ENCODE results near the gene ERBB2.

Gene ERBB2

GRCh38 chr17:39666231-39666600, 33.6 kb upstream of the ERBB2 start:
- DNase-seq, result no peak

- no peak for DNase-seq
Measured at GRCh38 chr17:39666601-39667261, 33.1 kb upstream of the ERBB2 start.

GRCh38 chr17:39667262-39667944, 32.5 kb upstream of the ERBB2 start:
- peak; percentile 40 for DNase-seq

GRCh38 chr17:39667945-39668924, 31.6 kb upstream of the ERBB2 start, which contains the start of gene PNMT:
TSS of gene PNMT (plus strand) at chr17:39668453. CDS start at chr17:39668476, 23 bp downstream.
- DNase-seq, result peak; percentile 69

- no peak for DNase-seq
Measured at GRCh38 chr17:39669897-39670735, 29.7 kb upstream of the ERBB2 start.

GRCh38 chr17:39670746-39671145, 29.1 kb upstream of the ERBB2 start:
- DNase-seq, result no peak

DNA sequence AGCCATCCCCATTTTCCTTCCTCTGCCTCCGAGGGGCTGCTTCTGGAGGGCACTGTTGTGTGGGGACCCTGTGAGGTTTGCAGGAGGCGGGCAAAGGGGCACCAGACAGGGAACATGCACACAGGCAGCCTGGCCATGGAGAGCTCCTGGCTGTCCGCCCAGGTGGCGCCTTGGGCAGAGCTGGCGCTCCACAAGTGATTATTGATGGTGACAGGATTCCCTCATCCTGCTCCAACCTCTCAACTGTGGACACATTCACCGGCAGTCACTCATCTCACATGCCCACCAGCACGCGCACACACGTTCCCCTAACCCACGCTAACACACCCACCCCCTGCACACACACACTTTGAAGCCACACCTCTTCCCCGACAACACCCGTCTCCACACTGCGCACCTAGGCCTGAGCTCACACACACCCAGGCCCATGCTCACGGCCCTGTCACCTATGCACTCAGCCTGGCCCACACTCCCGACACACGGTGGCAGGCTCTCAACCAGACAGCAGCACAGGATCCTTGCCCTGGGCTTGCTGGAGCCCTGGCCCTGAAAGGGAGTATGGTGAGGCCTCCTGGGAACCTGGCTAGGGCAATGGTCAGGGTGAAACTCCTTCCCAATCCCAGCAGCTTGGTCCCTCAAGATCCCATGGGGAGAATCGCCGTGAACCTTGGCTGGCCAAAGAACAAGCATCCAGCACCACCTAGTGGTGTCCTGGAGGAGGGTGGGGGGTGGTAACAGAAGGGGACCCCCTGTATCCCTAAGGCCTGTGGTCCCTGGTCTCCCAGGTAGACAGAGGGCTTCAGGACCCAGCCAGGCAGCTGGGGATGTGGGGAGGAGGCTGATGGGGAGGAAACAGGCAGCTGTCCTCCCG, 28.0 kb upstream of the ERBB2 start:
- no peak for DNase-seq

DNA sequence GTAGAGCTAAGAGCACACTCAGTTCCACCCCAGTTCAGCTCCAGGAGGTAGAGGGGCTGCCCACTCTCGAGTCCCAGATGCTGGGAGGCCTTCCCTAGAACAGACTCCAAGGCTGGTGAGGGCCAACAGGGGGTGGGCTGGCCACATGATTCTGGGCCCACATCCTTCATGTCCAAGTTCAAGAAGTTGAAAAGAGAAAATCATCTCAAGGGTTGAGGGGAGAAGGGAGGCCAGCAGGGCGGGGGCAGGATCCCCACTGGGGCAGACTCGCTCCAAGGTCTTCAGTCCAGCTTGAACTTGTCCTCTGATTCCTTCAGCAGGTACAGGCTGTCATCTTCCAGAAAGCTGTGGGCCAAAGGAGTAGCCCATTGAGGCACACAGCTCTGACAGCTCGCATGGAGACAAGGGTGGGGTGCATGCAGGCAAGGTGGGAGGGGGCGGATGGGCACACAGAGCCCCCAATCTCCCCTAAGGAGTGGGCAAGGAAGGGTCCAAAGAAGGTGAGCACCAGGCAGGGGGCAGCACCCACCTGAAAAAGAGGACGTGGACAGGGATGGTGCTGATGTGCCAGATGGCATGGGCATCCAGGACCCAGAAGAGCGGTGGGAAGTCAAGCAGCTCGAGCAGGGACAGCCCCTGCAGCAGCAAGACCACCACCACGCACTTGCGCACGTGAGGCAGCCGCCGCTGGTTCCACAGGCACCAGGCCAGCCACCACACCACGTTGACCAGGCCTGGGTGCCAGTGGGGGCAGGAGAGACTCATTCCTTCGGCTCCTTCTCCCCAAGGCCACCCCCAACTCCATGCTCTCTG, 27.1 kb upstream of the ERBB2 start:
- DNase-seq, result no peak

DNA sequence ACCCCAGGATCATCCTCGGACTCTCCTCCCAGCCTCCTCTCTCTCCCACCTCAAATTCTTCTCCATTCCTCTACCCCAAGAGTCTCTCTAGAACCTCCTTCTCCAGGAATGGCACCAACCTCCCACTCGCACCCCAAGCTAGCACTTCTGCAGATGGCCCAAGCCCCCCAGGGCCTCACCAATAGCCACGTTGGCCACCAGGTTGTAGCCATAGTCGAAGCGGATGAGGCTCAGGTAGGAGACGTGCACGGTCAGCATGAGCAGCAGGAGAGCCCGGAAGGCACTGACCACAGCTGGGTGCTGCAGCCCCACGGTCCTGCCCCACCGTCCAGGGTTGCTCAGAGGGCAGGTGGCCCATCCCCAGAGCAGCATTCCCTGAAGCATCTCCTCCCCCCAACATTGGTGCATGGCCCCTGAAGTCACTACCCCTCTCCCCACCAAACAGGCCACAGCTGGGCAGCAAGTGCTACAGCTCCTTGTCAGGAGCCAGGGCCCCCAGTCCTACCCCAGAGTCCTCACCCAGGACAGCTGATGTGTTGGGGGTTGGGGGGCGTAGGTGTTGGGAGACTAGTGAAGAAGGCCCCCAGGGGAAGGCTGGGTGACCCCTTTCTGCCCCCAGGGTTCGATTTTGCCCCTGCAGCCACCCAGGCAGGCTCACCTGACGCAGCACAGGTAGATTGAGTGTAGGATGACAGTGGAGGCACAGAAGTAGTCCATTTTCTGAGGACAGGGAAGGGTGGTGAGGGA, 26.4 kb upstream of the ERBB2 start:
- DNase-seq, result no peak

- DNase-seq, result no peak
Measured at GRCh38 chr17:39674179-39674578, 25.7 kb upstream of the ERBB2 start.

GRCh38 chr17:39674702-39675389, 25.0 kb upstream of the ERBB2 start:
- no peak for DNase-seq

DNA sequence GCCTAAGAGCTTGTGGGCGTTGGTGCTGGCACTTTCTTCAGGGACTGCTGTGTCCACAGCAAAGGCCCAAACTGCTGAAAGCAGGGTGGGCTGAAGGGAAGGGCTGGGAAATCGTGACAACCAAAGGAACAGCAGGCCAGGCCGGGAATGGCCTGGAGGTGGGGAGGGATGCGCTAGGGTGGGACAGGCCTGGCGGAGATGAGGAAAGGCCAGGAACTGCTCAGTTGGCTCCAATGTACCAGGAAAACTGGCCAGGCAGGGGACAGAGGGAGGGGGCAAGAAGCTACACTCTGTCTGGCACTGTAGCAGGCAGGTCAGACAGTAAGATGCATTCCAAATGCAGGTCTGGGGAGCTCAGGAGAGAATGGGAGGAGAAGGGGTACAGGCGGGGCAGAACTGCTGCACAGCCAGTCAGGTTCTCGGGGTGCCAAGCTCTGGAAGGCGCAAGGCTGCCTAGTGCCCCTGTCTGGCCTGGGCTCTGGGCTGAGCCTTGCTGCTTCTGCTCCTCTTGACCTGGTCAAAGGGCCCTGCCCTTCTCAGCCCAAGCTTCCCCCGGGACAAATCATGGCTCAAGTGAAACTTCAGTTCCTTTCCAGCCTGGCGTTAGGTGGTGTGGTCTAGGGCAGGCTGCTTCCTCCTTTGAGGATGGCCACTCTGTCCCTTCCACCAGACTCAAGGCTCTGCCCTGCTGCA, 24.3 kb upstream of the ERBB2 start:
- DNase-seq, result no peak

DNA sequence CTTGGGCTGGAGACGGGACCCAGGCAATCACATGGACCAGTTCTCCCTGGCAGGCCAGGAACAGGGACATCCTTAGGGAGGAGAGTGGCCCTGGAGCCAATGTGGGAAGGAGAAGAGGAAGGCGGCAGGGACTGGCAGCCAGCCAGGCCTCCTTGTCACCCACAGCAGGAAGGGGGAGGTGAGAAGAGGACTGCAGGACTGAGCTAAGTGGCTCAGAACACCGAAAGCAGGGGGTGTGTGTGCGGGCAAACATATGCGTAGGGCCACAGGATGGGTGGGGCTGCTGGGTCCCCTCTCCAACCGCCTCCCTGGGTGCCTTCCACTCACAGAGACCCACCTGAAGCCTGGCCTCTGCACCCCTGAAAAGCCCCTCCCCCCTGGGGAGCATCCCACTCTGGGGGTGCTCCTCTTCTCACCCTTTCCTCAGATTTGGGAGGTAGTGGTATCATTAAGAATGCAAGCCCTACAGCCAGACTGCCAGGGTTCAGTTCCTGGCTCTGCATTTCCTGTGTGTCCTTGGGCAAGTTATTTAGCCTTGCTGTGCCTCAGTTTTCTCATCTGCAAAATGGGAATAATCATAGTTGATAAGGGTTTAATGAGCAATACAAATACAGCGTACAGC, 23.6 kb upstream of the ERBB2 start:
- DNase-seq, result no peak

DNA sequence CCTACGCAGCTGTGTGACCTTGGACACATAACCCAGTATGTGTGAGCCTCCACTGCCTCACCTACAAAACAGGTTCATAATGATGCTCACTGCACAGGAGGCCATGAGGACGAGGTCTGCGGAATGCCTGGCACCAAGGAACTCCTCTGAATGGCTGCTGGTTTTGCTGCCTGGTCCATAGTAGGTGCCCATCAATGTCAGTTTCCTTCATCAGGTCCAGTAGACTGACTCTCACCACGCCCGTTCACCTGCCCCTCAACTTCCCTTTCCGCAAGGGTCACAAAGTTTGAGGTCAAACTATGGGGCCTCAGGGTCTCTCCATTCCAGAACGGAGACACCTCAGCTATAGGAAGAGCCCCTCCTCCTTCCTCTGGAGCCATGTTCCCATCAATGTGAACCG, 22.8 kb upstream of the ERBB2 start:
- DNase-seq, result no peak

DNA sequence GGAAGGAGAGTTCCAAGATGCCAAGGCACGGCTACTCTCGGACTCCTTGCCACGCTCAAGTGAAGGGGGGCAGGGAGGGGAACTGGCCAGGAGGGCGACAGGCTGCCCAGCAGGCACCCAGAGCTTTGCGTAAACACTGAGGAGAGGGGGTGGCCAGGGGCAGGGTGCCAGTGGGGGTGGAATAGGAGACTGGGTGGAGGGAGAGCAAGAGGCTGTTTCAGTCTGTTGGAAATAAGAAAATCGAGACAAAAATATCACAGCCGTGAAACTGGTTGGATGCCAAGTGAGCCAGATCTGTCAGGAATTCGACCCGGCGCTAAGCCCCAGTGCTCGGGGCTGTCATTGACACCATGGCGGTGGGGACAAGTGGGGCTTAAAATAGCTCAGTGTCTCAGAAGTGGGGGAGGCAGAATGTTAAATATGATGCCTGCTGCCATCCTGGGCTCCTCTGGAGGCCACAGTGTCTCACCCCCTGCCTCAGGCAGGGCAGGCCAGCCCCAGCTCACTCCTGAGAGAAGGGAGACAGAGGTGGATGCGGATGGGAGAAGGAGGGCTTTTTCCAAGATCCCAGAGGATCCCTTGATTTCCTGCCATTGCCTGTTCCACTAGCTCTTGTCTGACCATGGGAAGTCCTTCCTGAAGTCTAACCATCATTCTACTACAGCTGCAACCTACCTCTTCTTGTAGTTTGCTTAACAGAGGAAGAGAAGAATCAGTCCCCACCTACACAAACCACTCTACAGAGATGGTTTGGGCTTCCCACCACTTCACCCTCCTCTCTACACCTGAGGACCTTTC, 22.1 kb upstream of the ERBB2 start:
- no peak for DNase-seq

DNA sequence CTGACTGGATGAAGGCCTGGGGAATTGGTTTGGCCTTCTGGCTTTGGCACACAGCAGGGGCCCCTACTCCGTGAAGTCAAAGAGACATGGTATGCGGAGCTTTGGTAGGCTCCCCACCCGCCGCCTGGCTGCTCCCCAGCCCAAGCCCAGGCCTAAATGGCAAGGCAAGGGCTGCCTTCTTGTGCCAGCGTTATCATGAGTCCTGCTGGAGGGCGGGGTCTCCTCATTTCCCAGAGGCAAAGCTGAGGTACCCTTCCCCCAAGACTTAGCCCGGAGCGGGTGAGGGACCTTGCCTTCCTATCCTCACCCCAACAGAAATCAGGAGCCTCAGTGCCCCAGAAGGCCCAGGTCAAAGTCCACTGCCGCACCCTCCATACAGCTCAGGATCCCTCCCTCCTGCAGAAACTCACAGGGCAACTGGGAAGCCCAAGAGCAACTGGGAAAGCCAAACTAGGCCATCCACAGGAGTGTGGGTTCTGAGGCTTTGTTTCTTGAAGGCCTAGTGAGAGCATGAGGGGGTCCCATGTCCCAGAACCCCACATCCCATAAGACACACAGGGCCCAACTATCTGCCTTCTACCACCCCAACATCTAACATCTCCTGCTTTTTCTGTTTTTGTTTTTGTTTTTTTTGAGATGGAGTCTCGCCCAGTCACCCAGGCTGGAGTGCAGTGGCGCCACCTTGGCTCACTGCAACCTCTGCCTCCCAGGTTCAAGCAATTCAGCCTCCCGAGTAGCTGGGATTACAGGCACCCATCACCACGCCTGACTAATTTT, 21.3 kb upstream of the ERBB2 start:
- DNase-seq, result no peak
